GM18858 (cell line): ENCODE measurements around the gene DOCK3.
"Not testable (repeated sequence)": the region's sequence is repeated elsewhere in the genome, so short reads cannot be mapped to it uniquely, and the experiment has no call there.

Source experiments
- ATAC-seq: cut with Tn5 transposase; IDR thresholded peaks from one replicate; pipeline ENCODE4 v1.9.1; 2021; ENCODE audit not compliant: unreplicated experiment

DOCK3 gene

GRCh38 chr3:51353691-51354090 is 679.0 kb downstream of the DOCK3 start:
- no peak for ATAC-seq

DNA sequence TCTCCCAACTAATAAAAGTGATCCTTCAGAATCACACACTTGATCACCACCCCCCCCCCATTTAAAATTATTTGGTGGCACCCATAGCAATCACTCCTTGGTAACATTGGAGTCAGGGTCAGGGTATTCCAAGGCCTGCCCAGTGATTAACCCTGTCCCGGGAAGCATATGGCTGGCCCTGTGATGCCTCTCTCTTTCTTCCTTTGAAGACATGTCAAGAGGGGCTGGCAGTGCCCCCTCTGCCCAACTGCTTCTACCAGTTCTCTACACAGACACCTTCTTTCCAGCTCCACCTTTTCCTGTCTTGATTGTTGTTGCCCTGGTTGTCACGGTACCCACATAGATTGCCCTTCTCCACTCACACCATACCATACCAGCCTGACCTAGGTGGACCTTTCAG is 679.4 kb downstream of the DOCK3 start:
- no peak for ATAC-seq

DNA sequence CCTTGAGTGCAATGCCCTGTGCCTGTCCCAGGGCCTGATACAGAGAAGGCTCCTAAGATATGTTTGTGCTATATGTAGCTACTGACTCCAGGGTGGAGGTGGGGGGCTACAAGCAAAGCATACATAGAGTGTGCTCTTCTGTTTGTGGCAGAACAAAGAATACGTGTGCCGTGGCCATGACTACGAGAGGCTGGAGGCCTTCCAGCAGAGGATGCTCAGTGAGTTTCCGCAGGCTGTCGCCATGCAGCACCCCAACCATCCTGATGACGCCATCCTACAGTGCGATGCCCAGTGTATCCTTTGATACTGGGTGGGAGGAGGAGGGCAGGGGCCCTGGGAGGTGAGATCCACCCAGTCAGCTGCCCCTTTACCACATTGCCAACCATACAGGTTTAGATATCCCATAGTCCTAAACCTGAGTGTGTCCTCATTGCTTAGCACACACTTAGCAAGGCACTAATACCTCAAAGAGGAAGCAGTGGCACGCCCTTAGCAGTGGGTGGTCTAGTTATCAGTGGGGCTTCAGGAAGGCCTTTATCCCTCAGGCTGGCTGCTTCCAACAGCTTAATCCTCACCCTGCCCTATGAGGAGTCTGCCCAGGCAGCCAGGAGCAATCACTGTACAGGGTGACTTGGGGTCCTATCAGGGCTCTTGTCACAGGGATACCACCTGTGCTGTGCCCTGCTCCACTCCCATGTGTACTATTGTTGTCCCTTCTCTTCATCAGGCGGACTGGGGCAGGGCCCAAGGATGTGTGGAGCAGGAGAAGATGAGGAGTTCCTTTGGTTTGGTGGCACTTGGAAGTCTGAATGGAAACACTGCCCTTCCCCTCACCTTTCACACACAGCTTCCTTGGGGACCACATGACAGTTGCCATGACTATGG is 680.2 kb downstream of the DOCK3 start:
- ATAC-seq = no peak

DNA sequence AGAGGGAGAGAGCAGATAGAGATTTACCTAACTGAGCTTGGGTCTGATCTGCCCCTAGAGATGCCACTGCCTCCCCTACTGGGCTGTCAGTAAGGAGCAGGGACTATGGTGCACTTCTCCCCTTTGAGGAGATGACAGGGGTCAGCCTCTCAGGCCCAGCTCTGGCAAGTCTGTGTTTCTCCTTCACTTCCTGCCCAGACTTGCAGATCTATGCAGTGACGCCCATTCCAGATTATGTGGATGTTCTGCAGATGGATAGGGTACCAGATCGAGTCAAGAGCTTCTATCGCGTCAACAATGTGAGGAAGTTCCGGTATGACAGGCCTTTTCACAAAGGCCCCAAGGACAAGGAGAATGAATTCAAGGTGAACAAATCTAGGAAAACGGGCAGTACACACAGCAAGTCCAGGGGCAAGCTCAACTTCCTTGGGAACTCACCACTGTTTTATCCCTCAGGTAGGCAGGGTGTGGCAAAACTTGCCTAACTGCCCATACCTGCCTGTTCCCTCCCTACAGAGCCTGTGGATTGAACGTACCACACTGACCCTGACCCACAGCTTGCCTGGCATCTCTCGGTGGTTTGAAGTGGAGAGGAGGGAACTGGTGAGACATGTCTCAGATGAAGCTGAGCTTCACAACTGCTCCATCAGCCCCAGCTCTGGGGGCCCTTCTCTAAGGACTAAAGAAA is 681.3 kb downstream of the DOCK3 start:
- ATAC-seq = no peak

DNA sequence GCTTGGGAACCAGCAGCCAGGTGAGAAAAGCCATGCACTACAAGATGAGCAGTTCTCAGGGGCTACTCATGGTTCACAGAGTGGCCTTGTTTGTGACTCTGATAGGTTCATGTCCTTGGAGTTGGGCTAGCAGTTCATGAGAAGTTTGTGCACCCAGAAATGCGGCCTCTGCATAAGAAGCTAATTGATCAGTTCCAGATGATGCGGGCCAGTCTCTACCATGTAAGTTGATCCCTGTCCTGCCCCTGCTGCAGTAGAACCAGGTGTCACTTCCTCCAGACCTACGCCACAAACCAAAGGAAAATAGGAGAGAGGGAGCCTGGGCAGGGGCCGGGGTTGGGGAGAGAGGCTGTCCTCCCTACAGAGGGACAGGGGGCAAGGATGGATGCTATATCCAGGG is 683.1 kb downstream of the DOCK3 start:
- ATAC-seq = no peak

GRCh38 chr3:51358981-51359380 is 684.3 kb downstream of the DOCK3 start:
- ATAC-seq = no peak

DNA sequence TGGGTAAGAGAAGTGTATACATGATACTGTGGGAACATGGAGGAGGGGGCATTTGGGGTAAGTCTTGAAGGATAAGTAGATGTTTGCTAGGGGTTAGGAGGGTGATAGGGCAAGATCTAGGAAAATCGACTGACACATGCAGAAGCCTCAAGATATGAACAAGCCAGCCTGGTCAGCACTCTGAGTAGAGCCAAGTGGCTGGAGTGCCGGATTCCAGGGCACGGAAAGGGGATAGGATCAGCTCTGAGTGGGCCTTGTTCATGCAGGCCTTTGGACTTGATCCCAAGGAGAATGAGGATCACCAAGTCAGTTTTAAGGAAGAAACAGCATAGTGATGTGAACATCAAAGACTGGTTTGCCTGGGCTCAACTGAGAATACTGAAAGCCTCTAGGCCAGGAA is 686.1 kb downstream of the DOCK3 start:
- ATAC-seq = no peak

GRCh38 chr3:51361746-51362145 is 687.0 kb downstream of the DOCK3 start:
- no peak for ATAC-seq

GRCh38 chr3:51362476-51362875 is 687.7 kb downstream of the DOCK3 start:
- ATAC-seq = no peak

DNA sequence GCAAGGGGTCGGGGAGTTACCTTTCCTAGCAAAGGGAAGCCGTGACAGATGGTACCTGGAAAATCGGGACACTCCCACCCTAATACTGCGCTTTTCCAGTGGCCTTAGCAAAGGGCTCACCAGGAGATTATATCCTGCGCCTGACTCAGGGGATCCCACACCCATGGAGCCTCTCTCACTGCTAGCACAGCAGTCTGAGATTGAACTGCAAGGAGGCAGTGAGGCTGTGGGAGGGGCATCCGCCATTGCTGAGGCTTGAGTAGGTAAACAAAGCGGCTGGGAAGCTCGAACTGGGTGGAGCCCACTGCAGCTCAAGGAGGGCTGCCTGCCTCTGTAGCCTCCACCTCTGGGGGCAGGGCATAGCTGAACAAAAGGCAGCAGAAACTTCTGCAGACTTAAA is 693.5 kb downstream of the DOCK3 start:
- ATAC-seq = not testable (repeated sequence)

DNA sequence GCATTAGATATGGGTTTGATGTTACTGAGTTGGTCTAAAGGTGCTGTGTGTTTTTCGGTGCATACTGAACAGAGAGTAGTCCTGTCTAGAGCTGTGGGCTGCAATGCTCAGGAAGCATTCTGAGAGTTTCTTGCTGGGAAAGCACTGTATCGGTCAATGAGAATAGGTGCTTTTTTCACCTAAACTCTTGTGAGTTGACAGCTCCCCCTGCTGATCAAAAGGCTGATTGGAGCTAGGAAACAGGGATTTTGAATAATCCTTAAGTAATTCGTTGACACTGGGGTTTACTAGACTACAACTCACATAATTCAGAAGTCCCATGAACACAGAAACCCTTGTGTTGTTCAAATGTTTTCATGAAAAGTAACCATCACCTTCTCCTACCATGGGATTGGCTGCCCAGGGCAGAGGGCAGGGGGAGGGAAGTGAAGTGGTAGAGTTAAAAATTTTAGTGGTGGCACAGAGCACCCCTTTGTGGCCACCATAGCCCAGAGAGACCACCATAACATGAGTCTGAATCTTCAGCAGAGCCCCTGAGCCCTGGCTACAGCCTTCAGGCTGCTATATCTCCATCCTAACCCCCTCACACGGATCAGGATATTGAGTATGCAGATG is 697.3 kb downstream of the DOCK3 start:
- ATAC-seq = no peak

DNA sequence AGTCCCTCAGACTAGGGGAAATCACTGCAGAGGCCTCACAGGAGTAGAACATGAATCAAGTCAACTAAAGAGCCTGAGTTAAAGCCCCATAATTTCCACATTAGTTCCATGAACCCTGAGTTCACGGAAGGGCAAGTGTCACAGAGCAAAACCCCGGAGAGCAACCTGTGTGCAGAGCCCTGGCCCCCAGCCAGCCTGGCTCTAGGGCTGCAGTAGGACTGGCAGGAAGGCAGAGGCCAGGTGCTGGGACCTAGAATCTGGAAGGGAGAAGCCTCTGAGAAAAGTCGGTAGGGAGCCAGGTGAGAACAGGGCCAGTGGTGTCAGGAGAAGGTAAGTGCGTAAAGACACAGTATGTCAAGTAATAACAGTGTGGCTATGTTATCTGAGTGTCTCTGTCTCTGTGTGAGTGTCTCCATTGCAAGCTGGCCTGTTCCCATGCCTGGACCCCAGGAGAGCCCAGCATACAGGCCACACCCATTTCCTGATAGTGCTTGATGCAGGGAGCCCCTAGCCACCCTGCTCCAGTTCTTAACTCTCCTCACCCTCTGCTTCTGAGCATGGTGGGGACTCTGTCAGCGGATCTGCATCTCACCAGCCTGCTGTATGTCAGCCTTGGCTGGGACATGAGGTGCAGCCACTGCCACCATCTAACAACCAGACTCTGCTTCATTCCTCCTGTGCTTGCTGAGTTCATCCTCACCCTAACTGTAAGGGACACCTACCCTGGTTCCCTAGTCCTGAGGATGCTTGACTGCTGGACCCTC is 699.1 kb downstream of the DOCK3 start:
- no peak for ATAC-seq

- no peak for ATAC-seq
These were observed 699.7 kb downstream of the DOCK3 start for GRCh38 chr3:51374456-51374855.

DNA sequence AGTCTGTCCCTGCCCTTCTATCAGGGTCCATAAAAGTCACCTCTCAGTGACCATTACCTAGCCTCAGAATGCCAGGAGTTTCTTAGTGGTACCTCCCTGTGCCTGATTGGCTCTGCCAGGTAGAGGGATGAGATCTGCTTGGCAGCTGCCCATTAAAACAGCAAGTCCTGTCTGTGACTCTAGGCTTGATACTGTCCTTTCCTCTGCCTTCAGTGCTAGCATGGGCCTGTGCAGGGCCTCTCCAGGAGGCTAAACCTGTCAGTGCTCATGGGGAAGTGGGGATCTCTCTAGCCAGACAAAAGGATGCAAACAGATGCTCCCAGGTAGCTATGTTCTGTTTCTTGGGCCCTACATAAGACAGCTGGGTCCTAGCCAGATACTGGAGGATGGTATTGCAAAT is 700.4 kb downstream of the DOCK3 start:
- no peak for ATAC-seq

DNA sequence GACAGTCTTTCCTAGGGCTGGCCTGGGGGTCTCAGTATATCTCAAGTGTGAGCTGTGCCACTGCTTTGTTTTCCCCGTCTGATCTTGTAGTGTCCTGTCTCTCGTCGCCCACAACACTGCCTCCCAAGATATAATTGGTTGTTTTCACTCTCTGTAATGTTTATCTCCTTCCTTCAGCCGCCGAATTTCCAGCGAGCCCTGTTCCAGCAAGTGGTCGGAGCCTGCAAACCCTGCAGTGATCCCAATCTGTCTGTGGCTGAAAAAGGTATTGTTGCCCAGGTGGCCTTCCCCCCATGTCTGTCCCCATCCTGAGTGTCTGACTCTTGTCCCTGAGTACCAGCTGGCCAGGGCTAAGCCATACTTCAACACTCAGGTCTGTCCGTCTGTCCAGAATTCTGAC is 700.8 kb downstream of the DOCK3 start:
- no peak for ATAC-seq

- no peak for ATAC-seq
These were observed 703.3 kb downstream of the DOCK3 start for GRCh38 chr3:51378065-51378464.

DNA sequence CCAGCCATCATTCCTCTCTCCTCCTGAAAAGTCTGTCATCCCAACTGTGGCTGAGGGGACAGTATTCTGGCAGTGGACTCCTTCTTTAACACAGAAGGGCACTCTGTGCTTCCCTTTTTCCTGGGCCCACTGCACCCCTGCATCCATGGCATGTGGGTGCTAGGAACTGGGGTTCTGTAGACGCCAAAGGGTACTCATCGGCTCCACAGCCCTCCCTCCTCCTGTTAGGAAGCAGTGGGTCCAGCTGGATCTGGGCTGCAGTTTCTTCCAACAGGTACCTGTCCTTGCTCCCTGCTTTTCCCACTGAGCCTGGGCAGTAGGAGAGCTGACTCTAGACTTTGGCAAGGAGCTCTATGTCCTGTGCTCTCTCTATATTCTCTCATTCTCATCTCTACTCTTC is 704.0 kb downstream of the DOCK3 start:
- no peak for ATAC-seq

DNA sequence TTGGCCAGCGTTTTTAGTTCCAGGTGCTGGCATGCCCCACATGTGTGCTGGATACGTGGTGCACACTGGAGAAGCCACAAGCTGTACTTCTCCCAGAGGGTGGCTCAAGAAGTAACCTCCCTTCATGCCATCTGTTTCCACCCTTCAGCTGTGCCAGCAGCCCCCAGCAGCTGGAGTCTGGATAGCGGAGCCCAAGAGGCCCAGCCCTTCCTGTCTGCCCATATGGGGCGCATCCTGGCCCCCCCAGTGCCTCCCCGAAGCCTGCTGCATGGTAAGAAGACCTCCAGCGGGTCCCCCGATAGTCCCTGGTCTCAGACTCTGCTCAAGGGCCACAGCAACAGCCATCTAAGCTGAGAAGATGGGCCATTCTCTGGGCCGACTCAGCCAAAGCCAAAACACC is 704.6 kb downstream of the DOCK3 start:
- ATAC-seq = no peak

DNA sequence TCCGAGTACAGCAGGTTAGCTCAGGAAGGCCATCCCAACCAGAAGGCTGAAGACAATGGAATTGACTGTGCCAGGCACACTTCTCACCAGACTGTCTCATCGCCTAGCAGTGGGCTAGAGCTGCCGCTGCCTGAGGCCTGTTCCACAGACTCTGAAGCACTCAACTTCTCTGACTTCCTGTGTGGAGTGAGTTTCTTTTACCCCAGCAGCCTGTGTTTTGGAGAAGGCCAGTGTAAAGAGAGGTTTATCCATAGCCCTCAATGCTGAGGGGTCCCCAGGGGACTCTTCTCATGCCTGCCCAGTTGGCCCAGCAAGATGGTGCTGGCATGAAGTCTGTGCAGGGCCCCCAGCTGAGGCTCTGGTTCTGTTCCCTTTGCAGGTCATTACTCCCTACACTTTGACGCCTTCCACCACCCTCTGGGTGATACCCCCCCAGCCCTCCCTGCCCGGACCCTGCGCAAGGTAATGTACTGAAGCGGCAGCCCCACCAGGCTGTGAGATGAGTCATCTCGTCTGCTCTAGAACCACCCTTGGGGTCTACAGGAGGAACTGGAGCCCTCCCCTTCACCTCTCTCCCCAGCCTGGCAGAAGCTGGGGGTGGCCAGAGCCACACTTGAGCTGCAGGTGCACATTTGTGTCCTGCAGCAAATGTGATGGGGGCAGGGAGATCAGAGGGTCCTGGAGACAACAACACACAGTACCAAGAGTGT is 705.2 kb downstream of the DOCK3 start:
- ATAC-seq = no peak

DNA sequence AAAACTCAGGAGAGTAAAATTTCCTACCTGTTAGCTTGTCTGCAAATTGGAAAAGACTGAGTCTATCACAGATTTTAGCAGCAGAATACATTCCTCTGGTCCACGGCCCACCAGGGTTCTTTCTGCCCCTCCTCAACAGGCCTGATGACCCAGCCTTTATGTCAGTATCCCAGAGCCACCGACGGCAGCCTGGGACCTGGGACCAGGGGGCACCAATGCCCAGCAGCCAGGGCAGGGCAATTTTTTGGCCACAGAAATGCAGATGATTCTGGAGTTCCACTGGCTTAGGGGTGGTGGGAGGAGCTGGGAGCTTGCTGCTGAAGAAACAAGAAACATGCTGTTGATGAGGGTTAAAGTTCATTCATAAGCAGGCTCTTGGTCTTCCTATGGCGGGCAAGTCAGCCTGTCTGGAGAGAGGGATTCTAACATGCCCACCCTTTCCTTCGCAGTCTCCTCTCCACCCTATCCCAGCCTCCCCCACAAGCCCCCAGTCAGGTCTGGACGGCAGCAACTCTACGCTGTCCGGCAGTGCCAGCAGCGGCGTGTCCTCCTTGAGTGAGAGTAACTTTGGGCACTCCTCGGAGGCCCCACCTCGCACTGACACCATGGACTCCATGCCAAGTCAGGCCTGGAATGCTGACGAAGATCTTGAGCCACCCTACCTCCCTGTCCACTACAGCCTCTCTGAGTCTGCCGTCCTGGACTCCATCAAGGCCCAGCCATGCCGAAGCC is 706.0 kb downstream of the DOCK3 start:
- ATAC-seq = no peak
